Activated T-cell treated with anti-CD3 and anti-CD28 coated beads, Interleukin-2, amount 50 U/mL, for 72 hours (primary cell): ENCODE measurements around the gene EEPD1. TPM values are rescaled to one million over a fixed set of nuclear protein-coding genes. Genes with fewer than 3 reads are reported as not detected.

Source experiments
- ATAC-seq, 2 donors: fragments of 150-1000 bp; cut with Tn5 transposase; replicated peaks in 1 of 2; 2 replicates each; pipeline ENCODE4 v1.10.0; 2021; ENCODE audit warnings: moderate library complexity in 2 of 2, mild to moderate bottlenecking in 1 of 2
- DNase-seq, 2 donors: peaks; one replicate each; pipeline ENCODE4 v3.0.0; 2021 to 2022; ENCODE audit warnings: mixed read lengths in 1 of 2
- H3K27ac Mint-ChIP-seq: one replicate; pipeline ENCODE4 v1.8.0; 2022; ENCODE audit warnings: mild to moderate bottlenecking, moderate library complexity, mixed read lengths
- H3K27me3 Mint-ChIP-seq: one replicate; pipeline ENCODE4 v1.8.0; 2022; ENCODE audit warnings: low read depth, mixed read lengths
- H3K36me3 Mint-ChIP-seq, 2 donors: one replicate each; pipeline ENCODE4 v1.8.0; 2022; ENCODE audit warnings: mixed read lengths in 2 of 2, mild to moderate bottlenecking in 1 of 2; ENCODE audit not compliant: insufficient read depth in 2 of 2
- H3K4me1 Mint-ChIP-seq: one replicate; pipeline ENCODE4 v1.8.0; 2022; ENCODE audit warnings: low read depth, mixed read lengths
- H3K4me3 Mint-ChIP-seq, 2 donors: one replicate each; pipeline ENCODE4 v1.8.0; 2022; ENCODE audit warnings: mild to moderate bottlenecking in 2 of 2, mixed read lengths in 2 of 2, moderate library complexity in 2 of 2
- H3K9me3 Mint-ChIP-seq, 2 donors: one replicate each; pipeline ENCODE4 v1.8.0; 2022; ENCODE audit warnings: mixed read lengths in 2 of 2
- total RNA-seq, 2 donors: library from RNA; stranded (reverse); gene quantifications; one replicate each; pipeline ENCODE4 v1.2.3, GENCODE V29; 2022

Gene EEPD1
- total RNA-seq, 2 donors from 2014 or later = 1.2 to 1.8 TPM

DNA sequence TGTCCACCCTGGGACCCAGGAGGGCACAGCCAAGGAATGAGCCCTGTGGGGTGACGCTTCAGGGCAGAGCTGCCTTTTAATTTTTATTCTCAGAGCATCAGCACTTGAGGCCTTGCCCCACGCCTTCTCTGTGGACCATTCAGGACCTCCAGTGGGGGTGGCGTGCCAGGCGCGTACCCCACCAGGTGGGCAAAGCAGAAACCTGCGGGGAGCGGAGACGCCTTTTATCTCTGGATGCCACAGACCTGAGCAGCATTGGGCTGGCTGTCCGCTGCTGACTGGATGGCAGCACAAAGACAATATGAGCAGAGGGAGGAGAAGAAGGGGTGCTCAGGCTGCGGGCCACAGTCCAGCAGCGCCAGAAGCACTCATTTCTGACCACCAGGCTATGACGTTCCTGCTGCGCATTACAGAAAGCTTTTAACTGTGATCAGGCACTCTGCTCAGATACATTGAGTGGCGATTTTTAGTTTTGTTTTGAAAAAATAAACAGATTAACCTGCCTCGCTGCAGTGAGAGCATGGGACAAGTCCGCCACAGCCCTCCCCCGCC is 146.2 kb downstream of the EEPD1 start:
- Mint-ChIP-seq H3K27me3 (no peaks in the 10 kb centered on the region), H3K9me3 (no peaks in the 10 kb centered on the region), H3K36me3 (no peaks in the 10 kb centered on the region), H3K27ac (no peak overlapping the region), H3K4me3 (no peak overlapping the region), H3K4me1 (no peaks in the 10 kb centered on the region)
- ATAC-seq (no peak), DNase-seq (no peak)

DNA sequence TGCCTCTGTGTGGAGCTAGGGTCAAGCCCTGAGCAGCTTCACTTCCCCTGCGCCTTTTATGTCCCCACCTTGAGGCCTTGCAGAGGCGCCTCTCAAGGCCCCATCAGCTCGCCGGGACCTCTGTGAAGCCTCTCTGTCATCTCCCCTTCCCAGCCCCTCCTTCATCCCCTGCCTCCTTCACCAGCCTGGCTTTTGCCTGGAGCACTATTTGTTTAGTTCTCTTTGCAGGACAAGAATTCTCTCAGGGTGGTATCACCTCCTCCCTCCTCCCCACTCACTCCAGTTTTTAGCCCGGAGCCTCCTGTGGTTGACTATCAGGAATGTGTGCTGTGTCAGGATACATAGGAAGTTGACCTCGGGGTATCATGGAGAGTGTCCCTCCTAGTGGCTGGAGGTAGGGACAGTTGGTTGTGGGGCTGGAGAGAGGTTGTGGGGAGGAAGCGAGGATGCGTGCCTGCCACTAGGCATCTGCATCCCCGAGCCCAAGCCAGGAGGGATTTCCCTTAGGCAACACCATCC is 146.8 kb downstream of the EEPD1 start:
- ATAC-seq (no peak), DNase-seq (no peak)
- Mint-ChIP-seq H3K27me3 (no peaks in the 10 kb centered on the region), H3K9me3 (no peaks in the 10 kb centered on the region), H3K36me3 (no peaks in the 10 kb centered on the region), H3K27ac (no peak overlapping the region), H3K4me1 (no peaks in the 10 kb centered on the region), H3K4me3 (no peak overlapping the region)

DNA sequence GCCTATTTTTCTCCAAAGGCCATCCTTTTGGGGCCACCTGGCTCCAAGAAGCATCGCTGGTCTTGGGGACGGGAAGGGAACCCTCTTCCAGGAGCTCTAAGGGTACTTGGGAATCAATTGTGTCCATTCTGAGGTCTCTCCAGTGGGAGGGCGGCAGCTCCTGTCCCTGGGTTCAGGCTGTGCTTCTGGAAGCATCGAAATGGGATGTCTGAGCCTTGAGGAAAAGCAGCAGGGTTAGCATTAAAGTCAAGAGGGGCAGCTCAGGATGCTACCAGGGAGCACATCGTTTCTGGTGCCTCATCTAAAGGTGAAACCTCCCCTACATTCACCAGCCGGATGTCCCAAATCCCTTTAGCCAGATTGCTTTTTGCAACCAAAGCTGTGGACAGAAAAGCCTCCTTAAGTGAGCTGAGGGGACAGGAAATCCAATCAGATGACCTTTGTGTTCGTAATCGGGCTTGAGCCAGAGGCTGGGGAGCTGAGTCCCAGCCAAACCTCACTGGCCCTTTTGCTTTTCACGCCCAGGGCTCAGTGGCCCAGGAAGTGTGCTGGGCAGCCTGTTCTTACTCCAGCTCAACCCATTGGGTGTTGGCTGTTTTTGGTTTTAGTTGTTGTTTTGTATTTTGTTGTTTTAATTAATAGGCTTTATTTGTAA is 147.8 kb downstream of the EEPD1 start:
- Mint-ChIP-seq H3K4me1 (no peaks in the 10 kb centered on the region), H3K27me3 (no peaks in the 10 kb centered on the region), H3K27ac (no peak overlapping the region), H3K9me3 (no peaks in the 10 kb centered on the region), H3K36me3 (no peaks in the 10 kb centered on the region), H3K4me3 (no peak overlapping the region)
- DNase-seq (no peak), ATAC-seq (no peak)

DNA sequence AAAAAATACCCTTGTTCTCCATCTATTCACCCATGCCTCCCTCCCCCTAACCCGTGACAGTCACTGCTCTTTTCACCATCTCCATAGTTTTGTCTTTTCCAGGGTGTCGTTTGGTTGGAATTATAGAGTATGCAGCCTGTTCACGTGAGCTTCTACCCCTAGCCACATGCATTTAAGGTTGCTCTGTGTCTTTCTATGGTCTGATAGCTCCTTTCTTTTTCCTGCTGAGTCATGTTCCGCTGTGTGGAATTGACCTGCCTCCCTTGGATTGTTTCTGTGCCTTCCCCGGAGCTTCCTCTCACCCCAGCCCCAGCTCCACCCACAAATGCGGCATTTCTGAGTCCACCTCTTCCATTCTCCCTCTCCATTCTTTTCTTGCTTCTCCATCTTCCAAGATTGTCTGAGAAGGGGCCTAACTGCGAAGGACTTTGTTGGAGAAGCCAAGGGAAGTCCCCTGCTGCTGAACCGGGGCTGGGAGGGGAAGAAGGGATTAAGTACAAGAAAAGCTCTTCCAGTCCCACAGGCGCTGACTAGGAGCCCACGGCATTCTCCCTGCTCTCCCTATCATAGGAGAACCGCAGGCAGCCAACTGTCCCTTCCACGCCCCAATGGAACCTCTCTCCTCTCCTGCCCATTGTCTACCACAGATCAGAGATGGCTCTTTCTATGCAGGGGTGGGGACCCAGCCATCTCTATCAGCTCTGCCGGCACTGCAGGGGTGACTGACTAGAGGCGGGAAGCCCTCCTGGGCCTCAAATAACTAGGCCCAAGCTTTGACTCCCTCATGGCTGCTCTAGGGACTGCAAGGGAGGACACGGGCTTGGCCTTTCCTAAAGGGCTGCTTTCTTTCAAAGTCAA is 149.1 kb downstream of the EEPD1 start:
- H3K27me3 Mint-ChIP-seq = no peaks in the 10 kb centered on the region
- H3K4me1 Mint-ChIP-seq = no peaks in the 10 kb centered on the region
- H3K9me3 Mint-ChIP-seq = no peaks in the 10 kb centered on the region
- H3K4me3 Mint-ChIP-seq = no peak overlapping the region
- no peak overlapping the region for H3K27ac Mint-ChIP-seq
- no peak for ATAC-seq
- no peak for DNase-seq
- no peaks in the 10 kb centered on the region for H3K36me3 Mint-ChIP-seq

DNA sequence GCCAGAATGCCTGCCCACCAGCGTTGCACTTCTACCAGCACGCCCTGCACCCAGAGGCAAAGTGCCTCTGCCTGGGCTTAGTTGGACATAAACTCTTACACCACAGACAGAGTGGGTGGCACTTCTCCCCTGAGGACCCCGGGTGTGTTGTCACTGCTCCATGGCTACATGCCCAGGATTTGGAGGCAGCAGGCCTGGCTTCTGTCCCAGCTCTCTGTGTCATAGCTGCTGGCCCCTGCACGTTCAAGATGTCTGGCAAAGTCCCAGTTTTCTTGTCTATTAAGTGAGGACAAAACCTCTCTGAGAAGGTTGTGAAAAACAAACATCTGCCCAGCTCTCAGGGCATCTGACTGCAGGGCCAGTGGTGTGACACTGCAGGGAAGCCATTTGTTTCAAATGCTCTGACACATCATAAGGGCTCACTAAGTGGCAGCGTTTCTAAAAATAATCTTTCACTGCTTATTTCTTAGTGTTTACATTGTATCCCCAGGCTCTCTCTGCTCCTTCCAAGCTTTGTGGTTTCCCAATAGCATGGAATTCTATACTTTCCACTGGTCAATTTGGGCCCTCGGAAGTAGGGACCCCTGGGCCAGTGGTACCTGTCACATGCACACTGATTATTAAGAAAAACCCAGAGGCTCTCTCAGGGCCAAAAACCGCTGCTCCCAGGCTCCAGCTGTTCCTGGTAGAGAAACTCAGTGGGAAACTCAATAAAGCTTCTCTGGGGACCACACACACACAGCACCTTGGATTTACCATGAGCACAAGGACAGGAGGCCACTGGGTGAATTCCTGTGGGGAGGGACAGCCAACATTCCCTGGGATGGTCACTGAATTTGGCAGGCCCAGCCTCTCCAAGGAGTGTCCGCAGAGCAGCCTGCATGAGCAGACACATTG is 150.4 kb downstream of the EEPD1 start:
- Mint-ChIP-seq H3K9me3 (no peaks in the 10 kb centered on the region), H3K4me3 (no peak overlapping the region), H3K27me3 (no peaks in the 10 kb centered on the region), H3K27ac (no peak overlapping the region), H3K4me1 (no peaks in the 10 kb centered on the region), H3K36me3 (no peaks in the 10 kb centered on the region)
- ATAC-seq (no peak), DNase-seq (no peak)

DNA sequence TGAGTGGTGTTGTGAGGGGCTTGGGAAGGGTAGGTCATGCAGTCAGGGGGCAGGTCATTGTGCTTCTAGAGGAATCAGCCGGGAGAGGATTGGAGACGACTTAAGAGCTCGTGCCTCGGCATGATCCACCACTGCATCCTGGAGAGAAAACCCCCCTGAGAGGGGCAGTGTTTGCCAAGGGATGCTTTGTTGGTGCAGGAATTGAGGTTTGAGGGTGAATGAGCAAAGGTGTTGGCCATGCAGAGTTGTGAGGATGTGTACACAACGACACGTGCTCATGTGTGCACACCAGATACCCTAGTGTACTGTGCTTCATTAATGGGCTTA is 151.0 kb downstream of the EEPD1 start:
- no peak for DNase-seq
- Mint-ChIP-seq H3K9me3 (no peaks in the 10 kb centered on the region), H3K36me3 (no peaks in the 10 kb centered on the region), H3K27ac (no peak overlapping the region), H3K27me3 (no peaks in the 10 kb centered on the region), H3K4me3 (no peak overlapping the region), H3K4me1 (no peaks in the 10 kb centered on the region)
- ATAC-seq = no peak

DNA sequence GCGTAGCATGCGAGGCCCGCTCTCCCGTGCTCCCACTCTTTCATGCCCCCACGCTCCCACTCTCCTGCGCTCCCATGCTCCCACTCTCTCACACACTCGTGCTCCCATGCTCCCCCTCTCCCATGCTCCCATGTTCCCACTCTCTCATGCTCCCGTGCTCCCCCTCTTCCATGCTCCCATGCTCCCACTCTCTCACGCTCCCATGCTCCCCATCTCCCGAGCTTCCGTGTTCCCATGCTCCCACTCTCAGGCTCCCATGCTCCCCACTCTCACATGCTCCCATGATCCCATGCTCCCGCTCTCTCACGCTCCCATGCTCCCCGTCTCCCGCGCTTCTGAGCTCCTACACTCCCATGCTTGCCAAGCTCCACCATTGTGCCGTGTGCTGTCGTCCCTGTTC is 152.2 kb downstream of the EEPD1 start:
- no peaks in the 10 kb centered on the region for H3K27me3 Mint-ChIP-seq
- H3K27ac Mint-ChIP-seq = no peak overlapping the region
- H3K4me3 Mint-ChIP-seq = no peak overlapping the region
- H3K9me3 Mint-ChIP-seq = no peaks in the 10 kb centered on the region
- H3K36me3 Mint-ChIP-seq = no peaks in the 10 kb centered on the region
- ATAC-seq (no peak), DNase-seq (no peak)
- no peaks in the 10 kb centered on the region for H3K4me1 Mint-ChIP-seq

DNA sequence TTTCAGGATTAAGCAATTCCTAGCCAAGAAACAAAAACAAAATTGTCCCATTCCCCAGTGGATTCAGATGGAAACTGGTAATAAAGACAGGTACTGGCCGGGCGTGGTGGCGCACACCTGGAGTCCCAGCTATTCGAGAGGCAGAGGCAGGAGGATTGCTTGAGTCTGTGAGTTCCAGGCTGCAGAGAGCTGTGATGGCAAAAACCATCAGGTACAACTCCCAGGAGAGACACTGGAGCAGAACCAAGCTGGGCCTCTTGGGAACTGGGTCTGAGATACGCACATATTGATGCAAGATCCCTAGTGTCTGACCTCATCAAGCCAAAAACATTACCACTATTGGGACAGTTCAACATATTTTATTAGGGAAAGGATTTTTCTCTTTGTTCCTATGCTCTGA is 152.6 kb downstream of the EEPD1 start:
- Mint-ChIP-seq H3K36me3 (no peaks in the 10 kb centered on the region), H3K9me3 (no peaks in the 10 kb centered on the region), H3K4me1 (no peaks in the 10 kb centered on the region), H3K27ac (no peak overlapping the region), H3K27me3 (no peaks in the 10 kb centered on the region), H3K4me3 (no peak overlapping the region)
- ATAC-seq = no peak
- no peak for DNase-seq

DNA sequence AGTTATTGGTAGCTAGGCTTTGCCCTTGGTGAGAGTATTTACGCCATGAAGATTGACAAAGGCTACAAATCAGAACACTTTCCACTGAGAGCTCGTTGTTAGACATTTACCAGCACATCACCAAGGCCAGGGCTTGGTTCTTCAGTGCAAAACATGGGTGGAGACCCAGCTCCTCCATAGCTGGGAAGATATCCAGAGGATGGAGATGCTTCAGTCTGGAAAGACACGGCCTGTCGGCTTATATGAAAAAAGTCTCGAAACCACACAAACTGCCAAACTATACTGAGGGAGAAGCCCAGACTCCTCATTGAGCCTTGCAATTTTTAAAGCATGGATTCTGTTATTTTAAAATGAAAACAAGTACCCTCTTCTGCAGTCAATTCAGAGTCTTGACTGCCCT is 153.2 kb downstream of the EEPD1 start:
- no peaks in the 10 kb centered on the region for H3K27me3 Mint-ChIP-seq
- H3K27ac Mint-ChIP-seq = no peak overlapping the region
- H3K4me1 Mint-ChIP-seq = no peaks in the 10 kb centered on the region
- no peak for DNase-seq
- no peaks in the 10 kb centered on the region for H3K36me3 Mint-ChIP-seq
- ATAC-seq = no peak
- H3K4me3 Mint-ChIP-seq = no peak overlapping the region
- H3K9me3 Mint-ChIP-seq = no peaks in the 10 kb centered on the region

DNA sequence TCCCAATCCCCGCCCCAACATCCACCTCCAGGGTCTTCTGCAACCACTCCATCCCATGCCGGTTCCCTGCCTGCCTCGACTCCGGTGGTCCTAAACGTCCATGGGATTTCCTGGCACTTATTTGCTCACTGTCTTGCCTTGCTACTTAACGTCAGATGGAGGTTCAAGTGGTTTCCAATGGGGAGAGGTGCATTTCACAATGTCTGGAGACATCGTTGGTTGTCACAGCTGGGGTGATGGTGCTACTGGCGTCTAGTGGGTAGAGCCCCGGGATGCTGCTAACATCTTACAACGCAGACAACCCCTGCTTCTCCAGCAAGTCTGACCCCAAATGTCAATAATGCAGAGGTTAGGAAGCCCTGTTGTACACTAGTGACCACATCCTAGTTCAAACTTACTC is 153.7 kb downstream of the EEPD1 start:
- ATAC-seq = no peak

DNA sequence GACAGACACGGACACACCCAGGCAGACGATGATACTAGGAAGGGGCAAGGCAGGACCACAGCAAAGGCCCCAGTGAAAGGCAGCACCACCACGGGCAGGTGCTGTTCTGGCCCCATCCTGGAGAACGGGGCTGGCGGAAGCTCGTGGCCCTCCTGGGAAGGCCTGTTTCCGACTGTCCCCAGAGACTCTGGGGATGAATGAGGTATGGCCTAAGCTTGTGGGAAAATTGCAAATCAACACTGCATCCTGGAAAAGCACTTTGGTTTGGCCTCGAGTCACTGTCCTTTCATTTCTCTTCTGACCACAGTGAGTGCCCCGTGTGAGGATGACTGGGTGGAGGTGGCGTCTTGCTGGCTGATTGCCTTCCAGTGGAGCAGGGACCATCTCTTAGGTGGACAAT is 155.0 kb downstream of the EEPD1 start:
- DNase-seq = no peak
- H3K4me1 Mint-ChIP-seq = peaks cover 7% of the 10 kb centered on the region
- no peak overlapping the region for H3K4me3 Mint-ChIP-seq
- no peaks in the 10 kb centered on the region for H3K27me3 Mint-ChIP-seq
- no peak for ATAC-seq
- no peak overlapping the region for H3K27ac Mint-ChIP-seq
- H3K9me3 Mint-ChIP-seq = no peaks in the 10 kb centered on the region
- H3K36me3 Mint-ChIP-seq = no peaks in the 10 kb centered on the region

More for the DNA sequence above, 153.7 kb downstream of the EEPD1 start:
- Mint-ChIP-seq H3K27ac (no peak overlapping the region), H3K36me3 (no peaks in the 10 kb centered on the region), H3K4me1 (no peaks in the 10 kb centered on the region), H3K4me3 (no peak overlapping the region), H3K9me3 (no peaks in the 10 kb centered on the region), H3K27me3 (no peaks in the 10 kb centered on the region)
- no peak for DNase-seq

DNA sequence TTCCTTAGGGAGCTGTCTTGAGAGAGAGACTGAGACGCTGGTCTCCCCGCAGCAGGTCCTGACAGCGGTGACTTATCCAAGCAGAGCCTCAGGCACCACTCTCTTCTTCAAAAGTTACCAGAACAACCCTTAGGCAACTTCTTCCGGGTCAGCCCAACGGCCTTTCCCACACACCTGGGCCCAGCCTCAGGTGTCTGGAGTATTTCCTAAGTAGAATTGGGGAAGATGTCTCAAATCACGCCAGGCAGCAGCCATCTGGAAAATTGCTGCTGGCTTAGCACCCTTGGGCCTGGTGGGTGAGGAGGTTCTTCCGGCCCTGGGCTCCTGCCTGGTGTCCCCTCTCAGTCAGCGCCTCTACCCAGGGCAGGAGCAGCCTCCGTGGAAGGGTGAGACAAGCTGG is 156.2 kb downstream of the EEPD1 start:
- no peaks in the 10 kb centered on the region for H3K27me3 Mint-ChIP-seq
- DNase-seq (no peak), ATAC-seq (no peak)
- H3K4me3 Mint-ChIP-seq = no peak overlapping the region
- no peaks in the 10 kb centered on the region for H3K9me3 Mint-ChIP-seq
- H3K36me3 Mint-ChIP-seq = no peaks in the 10 kb centered on the region
- no peak overlapping the region for H3K27ac Mint-ChIP-seq
- peaks cover 7% of the 10 kb centered on the region for H3K4me1 Mint-ChIP-seq

DNA sequence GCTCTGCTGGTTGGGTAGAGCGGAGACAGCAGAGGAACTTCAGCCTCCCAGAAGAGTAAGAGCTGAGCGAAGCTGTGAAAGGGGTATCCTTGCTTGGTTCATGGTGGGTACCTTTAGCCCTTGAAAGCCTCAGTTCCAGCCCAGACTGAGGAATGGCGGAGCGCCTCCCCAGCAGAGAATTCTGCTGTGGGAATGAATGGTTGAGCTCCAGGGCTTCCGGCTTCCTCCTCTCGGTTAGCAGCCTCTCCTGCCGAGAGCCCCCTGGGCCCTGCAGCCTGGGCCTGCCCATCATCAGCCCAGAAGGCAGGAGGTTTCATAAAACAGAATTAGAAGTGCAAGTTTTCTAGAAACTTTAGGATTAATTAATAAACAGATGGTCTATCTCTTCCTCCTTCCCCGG is 156.7 kb downstream of the EEPD1 start:
- Mint-ChIP-seq H3K9me3 (no peaks in the 10 kb centered on the region), H3K4me1 (peaks cover 7% of the 10 kb centered on the region), H3K4me3 (no peak overlapping the region), H3K27ac (no peak overlapping the region), H3K27me3 (no peaks in the 10 kb centered on the region), H3K36me3 (no peaks in the 10 kb centered on the region)
- DNase-seq (no peak), ATAC-seq (no peak)
